ENCODE data around the gene TOMM7.
"Not testable (repeated sequence)": the region's sequence is repeated elsewhere in the genome, so short reads cannot be mapped to it uniquely, and the experiment has no call there.

TOMM7 gene

GRCh38 chr7:22819476-22819875, 3.2 kb downstream of the TOMM7 start:
- no peak for DNase-seq

GRCh38 chr7:22814261-22815208, 8.1 kb downstream of the TOMM7 start:
- no peak for DNase-seq

GRCh38 chr7:22812353-22812752, 10.3 kb downstream of the TOMM7 start:
- DNase-seq, result no peak

GRCh38 chr7:22811746-22812280, 10.8 kb downstream of the TOMM7 start:
- DNase-seq, result no peak

- DNase-seq, result no peak
These were observed 11.8 kb downstream of the TOMM7 start for GRCh38 chr7:22810843-22811242.

- DNase-seq, result no peak
These were observed 12.6 kb downstream of the TOMM7 start for GRCh38 chr7:22809902-22810642.

- DNase-seq, result no peak
These were observed 14.5 kb downstream of the TOMM7 start for GRCh38 chr7:22808140-22808539.

- no peak for DNase-seq
These were observed 15.9 kb downstream of the TOMM7 start for GRCh38 chr7:22806752-22807151.

GRCh38 chr7:22805227-22805626, 17.4 kb downstream of the TOMM7 start:
- no peak for DNase-seq

- not testable (repeated sequence) for DNase-seq
These were observed 19.8 kb downstream of the TOMM7 start for GRCh38 chr7:22802831-22803230.

GRCh38 chr7:22802426-22802825, 20.2 kb downstream of the TOMM7 start:
- no peak for DNase-seq

GRCh38 chr7:22801912-22802311, 20.7 kb downstream of the TOMM7 start:
- no peak for DNase-seq

GRCh38 chr7:22799633-22800032, 23.0 kb downstream of the TOMM7 start:
- no peak for DNase-seq

- DNase-seq, result no peak
These were observed 28.8 kb downstream of the TOMM7 start for GRCh38 chr7:22793593-22794462.

GRCh38 chr7:22791204-22792158, 31.2 kb downstream of the TOMM7 start:
- DNase-seq, result no peak

GRCh38 chr7:22790640-22791039, 32.0 kb downstream of the TOMM7 start:
- not testable (repeated sequence) for DNase-seq

- no peak for DNase-seq
These were observed 34.7 kb downstream of the TOMM7 start for GRCh38 chr7:22787951-22788350.

GRCh38 chr7:22786290-22786932, 36.2 kb downstream of the TOMM7 start:
- DNase-seq, result peak in 1 of 3 experiments; percentile 59

- no peak for DNase-seq
These were observed 38.3 kb downstream of the TOMM7 start for GRCh38 chr7:22784346-22784745.

GRCh38 chr7:22783421-22783820, 39.2 kb downstream of the TOMM7 start:
- no peak for DNase-seq
